Activated CD8-positive, alpha-beta memory T cell treated with anti-CD3 and anti-CD28 coated beads, Interleukin-2, amount 50 U/mL, for 24 hours (primary cell): ENCODE measurements around the gene SIPA1L3.

ENCODE experiments used
- DNase-seq: peaks from one replicate; pipeline ENCODE4 v3.0.0-alpha.2; 2020; ENCODE audit errors: extremely low read depth

The SIPA1L3 gene

GRCh38 chr19:37942516-37942902 lies 35.5 kb downstream of the SIPA1L3 start:
- no peak for DNase-seq

- DNase-seq: no peak
These were observed 36.5 kb downstream of the SIPA1L3 start for GRCh38 chr19:37943480-37943879.

GRCh38 chr19:37946132-37946531 lies 39.1 kb downstream of the SIPA1L3 start:
- DNase-seq: no peak

GRCh38 chr19:37947778-37948177 lies 40.8 kb downstream of the SIPA1L3 start:
- no peak for DNase-seq

GRCh38 chr19:37948362-37948761 lies 41.4 kb downstream of the SIPA1L3 start:
- no peak for DNase-seq

GRCh38 chr19:37950471-37951175 lies 43.6 kb downstream of the SIPA1L3 start:
- DNase-seq: no peak

- no peak for DNase-seq
These were observed 44.8 kb downstream of the SIPA1L3 start for GRCh38 chr19:37951816-37952210.

GRCh38 chr19:37953171-37953917 lies 46.3 kb downstream of the SIPA1L3 start:
- no peak for DNase-seq

- no peak for DNase-seq
These were observed 46.9 kb downstream of the SIPA1L3 start for GRCh38 chr19:37953918-37954303.

GRCh38 chr19:37954421-37954874 lies 47.4 kb downstream of the SIPA1L3 start:
- no peak for DNase-seq

GRCh38 chr19:37955986-37956385 lies 49.0 kb downstream of the SIPA1L3 start:
- no peak for DNase-seq

- DNase-seq: no peak
These were observed 50.2 kb downstream of the SIPA1L3 start for GRCh38 chr19:37957176-37957575.

GRCh38 chr19:37959665-37960114 lies 52.7 kb downstream of the SIPA1L3 start:
- no peak for DNase-seq

- DNase-seq: no peak
These were observed 54.2 kb downstream of the SIPA1L3 start for GRCh38 chr19:37961198-37961597.

- no peak for DNase-seq
These were observed 56.4 kb downstream of the SIPA1L3 start for GRCh38 chr19:37963190-37963936.

GRCh38 chr19:37964109-37964508 lies 57.1 kb downstream of the SIPA1L3 start:
- DNase-seq: no peak

GRCh38 chr19:37966211-37966661 lies 59.2 kb downstream of the SIPA1L3 start:
- no peak for DNase-seq

- no peak for DNase-seq
These were observed 59.7 kb downstream of the SIPA1L3 start for GRCh38 chr19:37966662-37967231.

GRCh38 chr19:37969695-37970094 lies 62.7 kb downstream of the SIPA1L3 start:
- DNase-seq: no peak

GRCh38 chr19:37970699-37971098 lies 63.7 kb downstream of the SIPA1L3 start:
- DNase-seq: no peak

- DNase-seq: no peak
These were observed 65.8 kb downstream of the SIPA1L3 start for GRCh38 chr19:37972803-37973202.

- no peak for DNase-seq
These were observed 66.7 kb downstream of the SIPA1L3 start for GRCh38 chr19:37973666-37974065.
